ENCODE measurements around the gene ITPR2.

ITPR2 gene

DNA sequence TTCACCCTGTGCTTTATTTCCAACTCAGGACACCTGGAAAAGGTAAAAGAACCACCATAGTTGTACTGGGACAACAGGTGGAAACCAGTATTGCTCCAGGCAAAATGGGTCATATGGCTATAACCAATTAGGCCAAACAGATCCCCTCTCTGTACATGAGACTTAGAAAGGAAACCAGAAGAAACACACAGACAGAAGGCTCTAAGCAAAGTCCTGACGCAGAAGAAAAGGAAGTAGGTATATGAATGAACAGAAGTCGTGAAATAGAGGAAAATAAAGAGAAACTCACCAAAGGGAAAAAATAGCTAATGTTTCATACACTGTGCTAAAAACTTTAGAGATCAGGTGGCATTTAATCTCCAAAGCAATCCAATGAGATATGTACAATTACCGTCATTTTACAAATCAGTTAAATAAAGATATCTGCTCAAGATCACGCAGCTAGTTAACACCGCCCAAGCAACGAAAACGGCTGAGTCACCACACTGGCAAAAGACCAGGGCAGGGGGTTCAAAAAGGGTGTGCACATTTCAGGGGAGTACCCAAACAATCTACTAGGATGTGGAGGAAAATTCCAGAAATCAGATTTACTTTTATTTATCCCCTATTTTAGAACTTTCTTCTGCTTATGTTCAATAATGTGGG is 82.3 kb downstream of the ITPR2 start:
- H3K27ac Mint-ChIP-seq: peak overlapping the region; percentile 96
- H3K4me3 Mint-ChIP-seq: peak overlapping the region; percentile 10
- H3K4me1 Mint-ChIP-seq (ENCODE audit: low read depth): peaks cover 66% of the 10 kb centered on the region
- peaks cover 28% of the 10 kb centered on the region for H3K36me3 Mint-ChIP-seq (ENCODE audit: low read depth)
- H3K27me3 Mint-ChIP-seq: no peaks in the 10 kb centered on the region
- no peak for DNase-seq
- H3K9me3 Mint-ChIP-seq: peaks cover 10% of the 10 kb centered on the region

DNA sequence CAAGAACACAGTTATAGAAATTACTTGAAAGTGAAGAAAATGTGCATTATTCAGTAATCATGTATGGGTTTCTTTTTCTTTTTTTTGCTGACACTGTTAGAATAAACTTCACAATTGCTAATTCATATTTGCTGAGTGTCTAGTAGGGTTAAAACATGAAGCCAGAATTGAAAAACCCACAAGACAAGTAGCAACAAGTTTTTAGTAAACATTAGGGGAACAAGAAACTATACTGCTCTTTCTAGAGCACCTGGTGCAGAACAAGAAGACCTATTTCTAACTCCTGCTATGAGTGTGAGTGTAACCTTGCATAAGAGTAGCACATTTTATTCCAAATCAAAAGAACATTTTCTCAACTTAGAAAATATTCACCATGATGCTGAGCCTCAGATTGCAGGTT is 83.2 kb downstream of the ITPR2 start:
- Mint-ChIP-seq H3K4me1 (ENCODE audit: low read depth) (peaks cover 72% of the 10 kb centered on the region), H3K27me3 (no peaks in the 10 kb centered on the region), H3K9me3 (peaks cover 5% of the 10 kb centered on the region), H3K27ac (peak overlapping the region; percentile 96), H3K36me3 (ENCODE audit: low read depth) (peaks cover 20% of the 10 kb centered on the region), H3K4me3 (peak overlapping the region; percentile 13)
- no peak for DNase-seq

DNA sequence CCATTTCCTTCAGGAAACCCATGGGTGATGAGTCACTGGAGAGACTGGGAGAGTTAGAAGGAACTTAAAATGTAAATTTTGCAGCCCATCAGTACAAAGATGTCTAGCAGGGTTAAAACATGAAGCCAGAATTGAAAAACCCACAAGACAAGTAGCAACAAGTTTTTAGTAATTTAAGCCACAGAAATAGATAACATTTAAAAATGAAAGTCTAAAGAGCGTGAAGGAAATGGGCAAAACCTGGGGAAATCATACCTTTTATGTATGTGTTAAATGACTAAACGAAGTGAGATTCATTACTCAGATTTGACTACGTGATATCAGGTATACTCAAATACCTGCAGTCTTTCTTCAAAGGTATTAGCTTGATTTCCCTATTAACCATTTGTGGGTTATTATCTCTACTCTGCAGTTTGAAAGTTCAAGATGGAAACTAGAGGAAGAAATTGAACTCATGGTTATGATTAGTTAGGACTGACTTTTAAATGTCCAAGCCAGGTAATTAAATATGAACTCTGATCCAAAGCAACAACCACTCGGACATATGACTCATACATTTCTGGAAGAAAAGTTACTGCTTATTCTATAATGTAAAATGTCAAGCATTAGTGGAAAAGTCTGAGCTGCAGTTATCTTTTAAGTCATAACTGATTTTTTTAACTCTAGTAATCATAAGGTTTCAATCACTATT is 84.1 kb downstream of the ITPR2 start:
- H3K27ac Mint-ChIP-seq: peak overlapping the region; percentile 96
- DNase-seq: no peak
- peak overlapping the region; percentile 53 for H3K4me3 Mint-ChIP-seq
- no peaks in the 10 kb centered on the region for H3K27me3 Mint-ChIP-seq
- peaks cover 11% of the 10 kb centered on the region for H3K36me3 Mint-ChIP-seq (ENCODE audit: low read depth)
- H3K9me3 Mint-ChIP-seq: no peaks in the 10 kb centered on the region
- H3K4me1 Mint-ChIP-seq (ENCODE audit: low read depth): peaks cover 79% of the 10 kb centered on the region

DNA sequence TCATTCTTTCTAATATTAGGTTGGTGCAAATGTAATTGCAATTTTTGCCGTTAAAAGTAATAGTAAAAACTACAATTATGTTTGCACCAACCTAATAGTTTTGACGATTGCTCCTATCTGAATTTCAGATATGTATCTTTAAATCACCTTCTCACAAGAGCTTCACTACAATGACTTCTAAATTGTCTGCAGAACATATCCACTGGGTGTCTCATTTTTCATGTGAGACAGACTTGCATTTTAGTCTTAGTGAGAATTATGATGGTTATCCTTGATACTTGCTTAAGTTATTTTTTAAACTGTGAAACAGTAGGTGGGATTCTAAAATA is 84.6 kb downstream of the ITPR2 start:
- Mint-ChIP-seq H3K36me3 (ENCODE audit: low read depth) (peaks cover 11% of the 10 kb centered on the region), H3K9me3 (no peaks in the 10 kb centered on the region), H3K27me3 (no peaks in the 10 kb centered on the region), H3K4me3 (peak overlapping the region; percentile 53), H3K4me1 (ENCODE audit: low read depth) (peaks cover 80% of the 10 kb centered on the region), H3K27ac (peak overlapping the region; percentile 96)
- no peak for DNase-seq

DNA sequence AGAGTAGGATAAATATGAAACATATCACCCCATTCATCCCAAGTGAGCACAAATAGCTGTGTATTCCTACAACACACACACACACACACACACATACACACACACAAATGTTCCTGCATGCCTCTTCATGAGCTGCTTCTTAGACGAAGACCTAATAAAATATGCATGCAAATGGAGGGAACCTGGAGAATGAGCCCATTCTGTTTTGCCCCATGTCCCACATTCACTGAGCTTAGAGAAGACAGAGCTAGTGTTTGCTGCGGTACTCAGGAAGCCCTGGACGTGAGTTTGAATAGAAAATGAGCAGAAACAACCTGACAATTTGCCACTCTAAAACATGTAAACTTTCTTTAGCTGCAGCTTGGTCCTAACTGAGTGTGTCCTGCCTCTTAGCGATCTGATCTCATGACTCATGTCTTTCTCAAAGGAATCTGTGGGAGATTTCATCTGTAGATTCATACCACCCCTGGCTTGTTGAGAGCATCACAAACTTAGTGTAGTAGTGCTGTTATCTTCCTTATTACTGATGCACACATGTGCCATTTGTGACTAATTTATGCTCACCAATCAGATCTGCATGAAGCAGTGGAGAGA is 86.8 kb downstream of the ITPR2 start:
- Mint-ChIP-seq H3K4me3 (no peak overlapping the region), H3K27me3 (no peaks in the 10 kb centered on the region), H3K27ac (peak overlapping the region; percentile 37), H3K4me1 (ENCODE audit: low read depth) (peaks cover 75% of the 10 kb centered on the region), H3K9me3 (no peaks in the 10 kb centered on the region), H3K36me3 (ENCODE audit: low read depth) (peaks cover 21% of the 10 kb centered on the region)
- no peak for DNase-seq

DNA sequence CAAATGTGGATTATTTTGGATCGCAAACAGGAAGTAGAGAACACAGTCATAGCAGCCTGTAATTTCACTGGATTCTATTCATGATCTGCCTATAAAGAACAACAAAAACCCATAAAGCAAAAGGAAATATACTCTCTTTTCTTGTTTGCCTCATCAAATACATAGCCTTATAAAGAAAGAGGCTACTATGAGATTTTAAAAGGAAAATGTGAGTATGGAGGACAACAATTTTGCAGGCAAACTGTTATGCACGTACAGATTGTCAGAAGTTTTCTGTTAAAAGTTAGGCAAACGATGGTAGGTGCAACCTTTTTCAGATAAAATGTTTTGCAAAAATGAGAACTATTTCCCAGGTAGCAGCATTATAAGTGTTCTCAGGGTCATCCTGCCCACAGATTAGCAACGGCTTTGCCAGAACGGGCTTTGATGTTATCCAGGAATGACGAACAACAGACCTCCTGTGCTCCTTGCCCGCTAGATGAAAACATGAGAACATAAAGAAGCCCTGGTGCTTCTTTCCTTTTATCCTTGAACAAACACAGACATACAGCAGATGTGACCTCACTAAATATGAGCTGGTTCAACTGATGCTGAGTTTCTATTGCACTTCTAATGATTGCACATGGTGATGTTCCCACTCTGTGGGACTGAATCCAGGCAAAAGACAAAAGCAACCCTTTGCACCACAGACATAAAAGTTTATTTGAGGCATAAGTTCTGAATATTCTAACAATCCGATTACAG is 88.1 kb downstream of the ITPR2 start:
- Mint-ChIP-seq H3K4me3 (no peak overlapping the region), H3K9me3 (peaks cover 8% of the 10 kb centered on the region), H3K36me3 (ENCODE audit: low read depth) (peaks cover 28% of the 10 kb centered on the region), H3K27me3 (no peaks in the 10 kb centered on the region), H3K4me1 (ENCODE audit: low read depth) (peaks cover 61% of the 10 kb centered on the region), H3K27ac (no peak overlapping the region)
- no peak for DNase-seq

DNA sequence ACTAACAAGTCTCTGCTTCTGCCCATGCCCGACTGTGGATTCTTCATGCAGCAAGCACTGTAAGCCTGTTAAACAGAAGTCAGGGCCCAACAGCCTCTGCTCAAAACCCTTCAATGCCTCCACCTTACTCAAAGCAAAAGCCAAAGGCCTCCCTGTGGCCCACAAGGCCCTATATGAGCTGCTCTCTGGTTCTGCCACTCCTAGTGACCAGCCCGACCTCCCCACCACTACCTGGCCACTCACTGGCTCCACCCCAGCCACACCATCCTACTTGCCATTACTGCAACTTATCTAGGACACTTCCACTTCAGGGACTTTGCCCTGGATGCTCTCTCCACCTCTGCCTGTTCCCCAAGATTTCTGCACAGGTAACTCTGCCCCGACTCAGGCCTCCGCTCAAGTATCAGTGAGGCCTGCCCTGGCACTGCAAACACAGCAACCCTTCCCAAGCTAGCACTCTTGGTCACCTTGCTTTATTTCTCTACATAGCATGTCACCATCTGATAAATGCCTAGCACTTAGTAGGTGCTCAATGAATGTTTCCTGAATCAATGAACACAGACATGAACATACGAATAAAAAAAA is 88.9 kb downstream of the ITPR2 start:
- Mint-ChIP-seq H3K4me3 (no peak overlapping the region), H3K27me3 (no peaks in the 10 kb centered on the region), H3K4me1 (ENCODE audit: low read depth) (peaks cover 54% of the 10 kb centered on the region), H3K27ac (no peak overlapping the region), H3K36me3 (ENCODE audit: low read depth) (peaks cover 33% of the 10 kb centered on the region), H3K9me3 (peaks cover 13% of the 10 kb centered on the region)
- DNase-seq: no peak

DNA sequence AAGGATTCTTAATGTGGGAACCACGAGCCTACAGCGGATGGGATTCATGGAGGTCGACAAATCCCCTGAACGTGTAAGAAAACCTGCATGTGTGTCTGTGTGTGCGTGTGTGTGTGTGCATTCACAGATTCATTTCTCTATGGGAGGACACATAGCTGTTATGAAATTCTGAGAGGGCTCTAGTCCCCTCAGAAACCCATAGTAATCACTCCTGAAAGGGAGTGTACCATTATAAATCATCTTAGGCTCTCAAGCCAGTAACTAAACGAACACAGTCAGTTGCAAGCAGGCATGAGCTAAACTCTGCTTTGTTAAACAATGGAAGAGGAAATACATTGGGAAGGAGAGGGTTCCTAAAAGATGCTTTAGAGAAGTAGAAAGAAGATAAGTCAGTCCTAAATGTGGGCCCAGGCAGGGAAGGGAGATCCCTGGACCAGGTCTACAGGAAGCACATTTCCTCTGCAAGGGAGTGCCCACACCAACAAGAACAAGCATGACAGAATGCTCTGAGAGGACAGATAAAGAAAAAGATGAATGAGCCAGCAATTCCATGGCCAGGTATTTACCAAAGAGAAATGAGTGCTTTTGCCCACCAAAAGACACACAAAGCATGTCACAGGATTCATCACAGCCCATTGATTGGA is 91.3 kb downstream of the ITPR2 start:
- H3K27me3 Mint-ChIP-seq: no peaks in the 10 kb centered on the region
- H3K4me3 Mint-ChIP-seq: no peak overlapping the region
- no peak for DNase-seq
- peaks cover 45% of the 10 kb centered on the region for H3K36me3 Mint-ChIP-seq (ENCODE audit: low read depth)
- no peak overlapping the region for H3K27ac Mint-ChIP-seq
- peaks cover 35% of the 10 kb centered on the region for H3K4me1 Mint-ChIP-seq (ENCODE audit: low read depth)
- H3K9me3 Mint-ChIP-seq: peaks cover 13% of the 10 kb centered on the region

DNA sequence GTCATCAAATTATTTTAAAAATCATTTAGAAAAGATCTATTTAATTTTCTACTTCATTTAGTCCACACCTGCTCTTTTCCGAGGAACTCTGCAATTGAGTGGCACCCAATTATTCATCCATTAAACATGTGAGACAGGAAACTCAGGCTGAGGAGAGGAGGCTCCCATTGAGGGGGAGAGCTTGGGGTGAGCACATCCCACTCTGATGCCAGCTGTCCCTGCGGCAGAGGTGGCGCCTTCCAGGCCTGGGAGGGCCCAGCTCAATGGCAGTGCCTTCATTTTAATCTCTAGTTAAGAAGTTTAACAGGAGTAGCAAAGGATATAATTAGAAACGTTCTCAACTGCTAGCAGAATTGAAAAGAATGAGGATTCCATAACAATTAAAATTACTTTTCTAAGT is 92.0 kb downstream of the ITPR2 start:
- peaks cover 30% of the 10 kb centered on the region for H3K4me1 Mint-ChIP-seq (ENCODE audit: low read depth)
- no peak for DNase-seq
- no peak overlapping the region for H3K4me3 Mint-ChIP-seq
- H3K9me3 Mint-ChIP-seq: peaks cover 13% of the 10 kb centered on the region
- H3K36me3 Mint-ChIP-seq (ENCODE audit: low read depth): peaks cover 45% of the 10 kb centered on the region
- H3K27ac Mint-ChIP-seq: no peak overlapping the region
- no peaks in the 10 kb centered on the region for H3K27me3 Mint-ChIP-seq

DNA sequence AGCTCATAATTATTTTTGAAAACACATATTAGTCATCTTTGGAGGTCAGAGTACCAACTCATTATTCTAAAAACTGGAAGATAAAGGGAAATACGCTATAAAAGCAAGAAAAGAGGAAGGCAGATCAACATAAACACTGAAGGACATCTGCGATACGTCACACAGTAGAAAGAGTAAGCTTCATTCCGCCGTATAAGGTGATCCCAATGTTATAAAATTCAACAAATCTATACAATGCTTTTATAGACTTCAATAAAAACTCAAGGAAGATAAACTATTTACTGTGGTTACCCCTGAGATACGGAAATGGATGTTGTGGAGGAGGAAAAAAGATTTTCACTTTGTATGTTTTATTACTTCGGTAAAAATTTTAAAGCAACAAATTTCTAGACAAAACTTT is 92.6 kb downstream of the ITPR2 start:
- H3K9me3 Mint-ChIP-seq: peaks cover 13% of the 10 kb centered on the region
- H3K4me3 Mint-ChIP-seq: no peak overlapping the region
- H3K36me3 Mint-ChIP-seq (ENCODE audit: low read depth): peaks cover 45% of the 10 kb centered on the region
- H3K27ac Mint-ChIP-seq: no peak overlapping the region
- peaks cover 29% of the 10 kb centered on the region for H3K4me1 Mint-ChIP-seq (ENCODE audit: low read depth)
- no peak for DNase-seq
- no peaks in the 10 kb centered on the region for H3K27me3 Mint-ChIP-seq

DNA sequence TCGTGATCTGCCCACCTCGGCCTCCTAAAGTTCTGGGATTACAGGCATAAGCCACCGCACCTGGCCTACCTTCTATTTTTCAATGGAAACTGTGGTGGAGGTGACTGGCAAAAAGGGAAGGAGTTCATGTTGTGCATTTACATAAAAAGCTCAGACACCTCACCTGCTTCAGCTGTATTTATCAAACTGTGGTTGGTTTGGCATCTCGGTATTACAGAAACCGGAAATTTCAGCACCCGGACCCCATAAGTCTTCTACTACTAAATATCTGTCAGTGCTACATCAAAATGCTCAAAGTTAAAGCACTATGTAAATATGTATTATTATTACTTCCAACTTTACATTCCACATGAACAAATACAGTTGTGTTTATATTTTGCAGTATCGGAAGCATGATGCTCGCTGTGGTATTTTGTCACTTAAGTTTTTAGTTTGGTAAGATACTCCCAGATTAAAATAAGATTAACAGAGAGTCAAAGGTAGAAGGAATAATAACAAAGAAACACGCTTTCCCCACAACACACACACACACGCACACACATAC is 95.4 kb downstream of the ITPR2 start:
- Mint-ChIP-seq H3K4me3 (no peak overlapping the region), H3K4me1 (ENCODE audit: low read depth) (peaks cover 36% of the 10 kb centered on the region), H3K27ac (no peak overlapping the region), H3K27me3 (no peaks in the 10 kb centered on the region), H3K9me3 (peaks cover 13% of the 10 kb centered on the region), H3K36me3 (ENCODE audit: low read depth) (peaks cover 41% of the 10 kb centered on the region)
- no peak for DNase-seq

DNA sequence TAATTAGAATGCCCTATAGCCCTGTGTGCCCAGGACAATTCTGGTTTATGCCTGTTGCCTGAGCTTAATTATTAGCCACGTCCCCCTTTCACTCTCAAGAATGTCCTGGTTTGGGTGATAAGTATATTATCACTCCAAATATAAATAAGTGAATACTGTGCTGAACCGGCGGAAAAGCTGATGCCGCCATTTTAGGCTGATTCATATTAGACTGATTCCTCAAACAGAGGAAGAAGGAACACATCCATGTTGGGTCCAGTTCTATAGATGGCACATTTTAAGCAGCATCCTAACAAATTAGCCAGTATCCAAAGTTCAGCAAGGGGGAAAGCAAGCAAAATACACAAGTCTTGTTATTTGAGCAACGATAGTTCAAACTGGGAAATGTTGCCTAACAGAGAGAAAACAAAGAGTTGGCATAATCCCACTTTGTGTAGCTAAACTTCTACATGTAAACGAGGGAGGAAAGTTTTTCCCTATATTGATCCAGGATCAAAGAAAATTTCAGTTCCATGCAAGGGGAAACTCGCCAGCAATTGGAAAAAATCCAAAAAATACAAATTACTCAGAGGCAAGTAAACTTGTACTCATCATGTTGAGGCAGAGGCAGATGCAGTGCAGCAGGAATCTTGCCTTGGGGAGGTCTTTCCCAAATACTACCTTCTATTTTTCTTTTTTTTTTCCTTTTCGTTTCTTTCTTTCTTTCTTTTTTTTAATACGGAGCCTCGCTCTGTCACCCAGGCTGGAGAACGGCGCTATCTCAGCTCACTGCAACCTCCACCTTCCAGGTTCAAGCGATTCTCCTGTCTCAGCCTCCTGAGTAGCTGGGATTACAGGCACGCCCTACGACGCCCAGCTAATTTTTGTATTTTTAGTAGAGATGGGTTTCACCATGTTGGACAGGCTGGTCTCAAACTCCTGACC is 96.2 kb downstream of the ITPR2 start:
- H3K27ac Mint-ChIP-seq: no peak overlapping the region
- H3K36me3 Mint-ChIP-seq (ENCODE audit: low read depth): peaks cover 37% of the 10 kb centered on the region
- H3K4me3 Mint-ChIP-seq: no peak overlapping the region
- H3K27me3 Mint-ChIP-seq: no peaks in the 10 kb centered on the region
- H3K4me1 Mint-ChIP-seq (ENCODE audit: low read depth): peaks cover 41% of the 10 kb centered on the region
- DNase-seq: no peak
- H3K9me3 Mint-ChIP-seq: peaks cover 13% of the 10 kb centered on the region

DNA sequence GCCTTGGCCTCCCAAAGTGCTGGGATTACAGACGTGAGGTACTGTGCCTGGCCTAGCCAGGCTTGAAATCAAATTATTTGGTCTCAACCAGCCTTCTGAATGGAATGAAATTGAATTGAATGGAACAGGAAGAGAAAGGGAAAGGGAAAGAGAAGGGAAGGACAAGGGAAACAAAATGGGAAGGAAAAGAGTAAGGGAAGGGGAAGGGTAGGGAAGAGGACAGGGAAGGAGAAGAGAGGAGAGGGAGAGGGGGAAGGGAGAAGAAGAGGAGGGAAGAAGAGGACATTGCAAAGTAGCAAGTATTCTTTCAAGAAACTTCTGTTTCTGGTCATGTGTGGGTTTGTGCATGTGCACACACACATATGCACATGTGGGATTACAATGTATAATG is 97.8 kb downstream of the ITPR2 start:
- Mint-ChIP-seq H3K4me3 (no peak overlapping the region), H3K27me3 (no peaks in the 10 kb centered on the region), H3K27ac (no peak overlapping the region), H3K9me3 (peaks cover 9% of the 10 kb centered on the region), H3K4me1 (ENCODE audit: low read depth) (peaks cover 45% of the 10 kb centered on the region), H3K36me3 (ENCODE audit: low read depth) (peaks cover 21% of the 10 kb centered on the region)
- DNase-seq: no peak
